Smooth muscle cell (in vitro differentiated cells): Measurements from ENCODE around the gene LHX5. TPM values are rescaled to one million over a fixed set of nuclear protein-coding genes. Genes with fewer than 3 reads are reported as not detected.

Experiments
- DNase-seq: peaks from one replicate; lab custom pipeline; 2025; ENCODE audit not compliant: unreplicated experiment; lab: John Stamatoyannopoulos, UW
- H2AFZ ChIP-seq: fragments of 200-600 bp; sonication (generic); 2 replicates; pipeline ENCODE4 v1.6.0; 2016; ENCODE audit warnings: antibody characterized with exemption, low read depth, mild to moderate bottlenecking
- H3F3A ChIP-seq: fragments of 200-600 bp; sonication (generic); 2 replicates; pipeline ENCODE4 v1.6.0; 2017; ENCODE audit warnings: antibody characterized with exemption, low read depth
- H3K27ac ChIP-seq: fragments of 200-600 bp; sonication (generic); 2 replicates; pipeline ENCODE4 v1.5.1; 2016; ENCODE audit warnings: low read depth, mild to moderate bottlenecking
- H3K27me3 ChIP-seq: fragments of 200-600 bp; sonication (generic); 2 replicates; pipeline ENCODE4 v1.6.1; 2016; ENCODE audit warnings: low read depth, mild to moderate bottlenecking
- H3K36me3 ChIP-seq: fragments of 200-600 bp; sonication (generic); 2 replicates; pipeline ENCODE4 v1.5.1; 2016; ENCODE audit warnings: low read depth
- H3K4me1 ChIP-seq: fragments of 200-600 bp; sonication (generic); 2 replicates; pipeline ENCODE4 v1.5.1; 2016; ENCODE audit warnings: low read depth
- H3K4me2 ChIP-seq: fragments of 200-600 bp; sonication (generic); 2 replicates; pipeline ENCODE4 v1.6.0; 2016; ENCODE audit warnings: mild to moderate bottlenecking
- H3K4me3 ChIP-seq: fragments of 200-600 bp; sonication (generic); 2 replicates; pipeline ENCODE4 v1.5.1; 2016; ENCODE audit warnings: mild to moderate bottlenecking
- H3K79me2 ChIP-seq: fragments of 200-600 bp; sonication (generic); 2 replicates; pipeline ENCODE4 v1.6.0; 2016; ENCODE audit warnings: low read depth, mild to moderate bottlenecking
- H3K9ac ChIP-seq: fragments of 200-600 bp; sonication (generic); 2 replicates; pipeline ENCODE4 v1.6.0; 2016; ENCODE audit warnings: low read depth
- H3K9me3 ChIP-seq: fragments of 200-600 bp; sonication (generic); replicated peaks from 2 replicates; pipeline ENCODE4 v1.5.1; 2016; ENCODE audit warnings: low read depth
- H4K20me1 ChIP-seq: fragments of 200-600 bp; sonication (generic); 2 replicates; pipeline ENCODE4 v1.6.0; 2016; ENCODE audit warnings: low read depth
- CTCF ChIP-seq: fragments of 200-600 bp; sonication (generic); IDR thresholded peaks from 2 replicates; pipeline ENCODE4 v1.5.1; 2017; ENCODE audit warnings: borderline replicate concordance, mild to moderate bottlenecking, antibody characterized with exemption; ENCODE audit not compliant: insufficient read depth, poor library complexity, severe bottlenecking
- WGBS: methylation state at CpG from one replicate; pipeline ENCODE4 v1.1.7; 2016; ENCODE audit warnings: low lambda C conversion rate; 5-methylcytosine and 5-hydroxymethylcytosine counted together
- polyA plus RNA-seq: library from polyadenylated mRNA; unstranded; fragments of >200 nt; fragmentation: Nextera tagmentation; extraction: Ambion mirVana; gene quantifications from 2 replicates; pipeline ENCODE4 v1.2.1, GENCODE V29; 2016
- total RNA-seq: library from RNA; depleted of rRNA; stranded (reverse); fragments of >200 nt; gene quantifications from 2 replicates; pipeline ENCODE4 v1.2.3, GENCODE V29; 2014

LHX5 gene
- total and polyA plus RNA-seq, 2 experiments from 2014 or later: not detected

GRCh38 chr12:113449299-113449698 is 22.4 kb downstream of the LHX5 start:
- Histone ChIP-seq H4K20me1 (no peaks in the 10 kb centered on the region), H3K4me1 (no peaks in the 10 kb centered on the region), H3K79me2 (no peaks in the 10 kb centered on the region), H3K9me3 (no peaks in the 10 kb centered on the region), H2AFZ (no peak overlapping the region), H3K4me3 (no peak overlapping the region), H3K4me2 (no peak overlapping the region), H3K9ac (no peak overlapping the region), H3F3A (no peaks in the 10 kb centered on the region), H3K36me3 (no peaks in the 10 kb centered on the region), H3K27ac (no peak overlapping the region), H3K27me3 (peaks cover 21% of the 10 kb centered on the region)
- WGBS: 95% methylated on average over 2 of the region's 2 CpGs
- TF ChIP-seq CTCF: no peak
- DNase-seq: no peak

GRCh38 chr12:113448873-113449272 is 22.8 kb downstream of the LHX5 start:
- WGBS: 73% methylated on average over 7 of the region's 7 CpGs
- H3K9ac ChIP-seq: no peak overlapping the region
- H3K27ac ChIP-seq: no peak overlapping the region
- H4K20me1 ChIP-seq: no peaks in the 10 kb centered on the region
- H3K27me3 ChIP-seq: peaks cover 21% of the 10 kb centered on the region
- no peaks in the 10 kb centered on the region for H3K4me1 ChIP-seq
- H3K36me3 ChIP-seq: no peaks in the 10 kb centered on the region
- no peaks in the 10 kb centered on the region for H3K79me2 ChIP-seq
- no peak overlapping the region for H2AFZ ChIP-seq
- H3K4me2 ChIP-seq: no peak overlapping the region
- DNase-seq: no peak
- no peaks in the 10 kb centered on the region for H3K9me3 ChIP-seq
- no peak overlapping the region for H3K4me3 ChIP-seq
- no peak for TF ChIP-seq CTCF
- H3F3A ChIP-seq: no peaks in the 10 kb centered on the region

- H3K9me3 ChIP-seq: no peaks in the 10 kb centered on the region
- H3F3A ChIP-seq: no peaks in the 10 kb centered on the region
- TF ChIP-seq CTCF: no peak
- no peak overlapping the region for H3K27ac ChIP-seq
- H2AFZ ChIP-seq: no peak overlapping the region
- 91% methylated on average over 6 of the region's 6 CpGs for WGBS
- DNase-seq: no peak
- no peaks in the 10 kb centered on the region for H3K4me1 ChIP-seq
- H3K4me2 ChIP-seq: no peak overlapping the region
- no peaks in the 10 kb centered on the region for H3K36me3 ChIP-seq
- no peaks in the 10 kb centered on the region for H4K20me1 ChIP-seq
- no peaks in the 10 kb centered on the region for H3K79me2 ChIP-seq
- H3K9ac ChIP-seq: no peak overlapping the region
- H3K27me3 ChIP-seq: peaks cover 21% of the 10 kb centered on the region
- H3K4me3 ChIP-seq: no peak overlapping the region
These were observed 26.0 kb downstream of the LHX5 start for GRCh38 chr12:113445544-113446171.

GRCh38 chr12:113443030-113443539 is 28.6 kb downstream of the LHX5 start:
- H3K9me3 ChIP-seq: no peaks in the 10 kb centered on the region
- no peaks in the 10 kb centered on the region for H3F3A ChIP-seq
- WGBS: 94% methylated on average over 6 of the region's 6 CpGs
- no peaks in the 10 kb centered on the region for H4K20me1 ChIP-seq
- no peak overlapping the region for H2AFZ ChIP-seq
- H3K9ac ChIP-seq: no peak overlapping the region
- H3K36me3 ChIP-seq: no peaks in the 10 kb centered on the region
- no peaks in the 10 kb centered on the region for H3K79me2 ChIP-seq
- H3K4me1 ChIP-seq: no peaks in the 10 kb centered on the region
- H3K4me2 ChIP-seq: no peak overlapping the region
- H3K4me3 ChIP-seq: no peak overlapping the region
- no peak for TF ChIP-seq CTCF
- H3K27ac ChIP-seq: no peak overlapping the region
- DNase-seq: no peak
- peaks cover 19% of the 10 kb centered on the region for H3K27me3 ChIP-seq
